NCI-H2081 (cell line): ENCODE data around the gene PDK2.
"Not testable (repeated sequence)": the region's sequence is repeated elsewhere in the genome, so short reads cannot be mapped to it uniquely, and the experiment has no call there.

Experiments
- DNase-seq, 2 experiments: peaks; one replicate each; lab custom pipeline; 2025; lab: John Stamatoyannopoulos, UW

PDK2 gene

GRCh38 chr17:50058296-50058953, 36.7 kb upstream of the PDK2 start:
- no peak for DNase-seq

- no peak for DNase-seq
These were observed 35.9 kb upstream of the PDK2 start for GRCh38 chr17:50059256-50059655.

- no peak for DNase-seq
These were observed 35.3 kb upstream of the PDK2 start for GRCh38 chr17:50059759-50060273.

- no peak for DNase-seq
These were observed 34.0 kb upstream of the PDK2 start for GRCh38 chr17:50060951-50061712.

- not testable (repeated sequence) for DNase-seq
These were observed 33.5 kb upstream of the PDK2 start for GRCh38 chr17:50061713-50062045.

GRCh38 chr17:50062293-50063243, 32.6 kb upstream of the PDK2 start:
- DNase-seq, result no peak

GRCh38 chr17:50063561-50064252, 31.4 kb upstream of the PDK2 start:
- no peak for DNase-seq

- no peak for DNase-seq
These were observed 30.7 kb upstream of the PDK2 start for GRCh38 chr17:50064253-50065001.

- DNase-seq, result no peak
These were observed 30.1 kb upstream of the PDK2 start for GRCh38 chr17:50065056-50065455.

- DNase-seq, result no peak
These were observed 28.2 kb upstream of the PDK2 start for GRCh38 chr17:50066995-50067394.

- no peak for DNase-seq
These were observed 27.2 kb upstream of the PDK2 start for GRCh38 chr17:50067996-50068395.

GRCh38 chr17:50070908-50071680, 24.1 kb upstream of the PDK2 start:
- DNase-seq, result no peak

GRCh38 chr17:50071692-50072091, 23.5 kb upstream of the PDK2 start:
- DNase-seq, result no peak

GRCh38 chr17:50072130-50072529, 23.0 kb upstream of the PDK2 start:
- no peak for DNase-seq

GRCh38 chr17:50072925-50073324, 22.2 kb upstream of the PDK2 start:
- no peak for DNase-seq

GRCh38 chr17:50074227-50074626, 20.9 kb upstream of the PDK2 start:
- DNase-seq, result no peak

GRCh38 chr17:50075446-50076032, 19.6 kb upstream of the PDK2 start:
- DNase-seq, result no peak

- DNase-seq, result no peak
These were observed 18.9 kb upstream of the PDK2 start for GRCh38 chr17:50076221-50076590.

- DNase-seq, result no peak
These were observed 18.4 kb upstream of the PDK2 start for GRCh38 chr17:50076591-50077235.
